ENCODE results near the gene NPPB. TPM values are rescaled to one million over a fixed set of nuclear protein-coding genes. Genes with fewer than 3 reads are reported as not detected.
"Not testable (repeated sequence)": the region's sequence is repeated elsewhere in the genome, so short reads cannot be mapped to it uniquely, and the experiment has no call there.

NPPB gene
- total and polyA plus RNA-seq, 8 donors = 1.0 to 12.8 (median 2.7) TPM; not detected in 4

DNA sequence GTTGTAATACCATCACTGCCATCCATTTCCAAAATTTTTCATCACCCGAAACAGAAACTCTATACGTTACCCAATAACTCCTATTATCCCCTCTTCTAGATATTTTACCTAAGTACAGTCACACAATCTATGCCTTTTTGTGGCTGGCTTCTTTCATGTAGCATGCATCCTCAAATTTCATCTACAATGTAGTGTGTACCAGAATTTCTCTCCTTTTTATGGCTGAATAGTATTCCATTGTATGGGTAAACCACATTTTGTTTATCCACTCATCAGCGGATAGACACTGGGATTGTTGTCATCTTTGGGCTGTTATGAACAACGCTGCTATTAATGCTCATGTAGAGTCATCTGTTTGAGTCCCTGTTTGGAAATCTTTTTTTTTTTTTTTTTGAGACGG lies 46.2 kb upstream of the NPPB start:
- no peaks in the 10 kb centered on the region for H3K9me3 ChIP-seq
- no peaks in the 10 kb centered on the region for H3K36me3 ChIP-seq
- 87 to 98% (median 93%) methylated on average over 5 of the region's 5 CpGs for WGBS, 5 donors
- intact Hi-C loops (cut with DNase I; ENCODE audit: low total_unique reads) = no loop called here
- no peak for TF ChIP-seq POLR2A (IDR thresholded peaks at IDR 0.05)
- no peak for TF ChIP-seq POLR2AphosphoS5 (IDR thresholded peaks at IDR 0.05)
- DNase-seq = no peak
- no peak overlapping the region for H3K27ac ChIP-seq
- no peak overlapping the region for H3K4me3 ChIP-seq
- H3K27me3 ChIP-seq = peaks cover 0 to 14% (median 5%) of the 10 kb centered on the region in 3 donors
- H3K4me1 ChIP-seq = peaks cover 0 to 17% (median 2%) of the 10 kb centered on the region in 4 donors

DNA sequence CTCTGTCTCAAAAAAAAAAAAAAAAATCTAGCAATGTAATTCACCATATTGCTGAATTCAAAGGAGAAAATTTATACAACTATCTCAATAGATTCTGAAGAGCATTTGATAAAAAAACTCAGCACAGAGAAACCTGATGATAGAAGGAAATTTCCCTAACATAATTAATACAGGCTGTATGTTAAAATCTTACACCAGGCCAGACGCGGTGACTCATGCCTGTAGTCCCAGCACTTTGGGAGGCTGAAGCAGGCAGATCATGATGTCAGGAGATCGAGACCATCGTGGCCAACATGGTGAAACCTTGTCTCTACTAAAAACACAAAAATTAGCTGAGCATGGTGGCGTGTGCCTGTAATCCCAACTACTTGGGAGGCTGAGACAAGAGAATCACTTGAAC lies 45.4 kb upstream of the NPPB start:
- peaks cover 0 to 22% (median 13%) of the 10 kb centered on the region in 3 donors for H3K27me3 ChIP-seq
- intact Hi-C loops (cut with DNase I; ENCODE audit: low total_unique reads); H3K4me1 ChIP-seq; H3K27ac ChIP-seq; H3K4me3 ChIP-seq; H3K9me3 ChIP-seq; DNase-seq; H3K36me3 ChIP-seq: not testable (repeated sequence)
- 90 to 94% (median 93%) methylated on average over 5 of the region's 5 CpGs for WGBS, 5 donors

DNA sequence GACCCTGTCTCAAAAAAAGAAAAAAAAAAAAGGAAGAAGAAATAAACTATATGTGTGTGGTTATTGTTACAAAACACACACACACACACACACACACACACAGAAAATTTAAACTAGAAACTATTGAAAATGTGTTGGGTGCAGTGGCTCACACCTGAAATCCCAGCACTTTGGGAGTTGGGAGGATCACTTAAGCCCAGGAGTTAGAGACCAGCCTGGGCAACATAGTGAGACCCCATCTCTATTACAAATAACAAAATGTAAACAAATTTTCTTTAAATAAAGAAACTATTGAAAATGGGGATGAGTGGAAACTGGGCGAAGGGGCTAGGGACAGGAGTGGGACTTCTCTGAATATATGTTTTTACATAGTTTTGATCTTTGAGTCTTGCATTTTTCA lies 44.5 kb upstream of the NPPB start:
- DNase-seq = no peak
- Histone ChIP-seq H3K27me3 (peaks cover 0 to 32% (median 22%) of the 10 kb centered on the region in 3 donors), H3K4me1 (peaks cover 0 to 8% (median 3%) of the 10 kb centered on the region in 4 donors), H3K9me3 (no peaks in the 10 kb centered on the region), H3K36me3 (no peaks in the 10 kb centered on the region), H3K27ac (no peak overlapping the region), H3K4me3 (no peak overlapping the region)
- TF ChIP-seq POLR2AphosphoS5 (IDR thresholded peaks at IDR 0.05) (no peak), EP300 (IDR thresholded peaks at IDR 0.05) (no peak), POLR2A (IDR thresholded peaks at IDR 0.05) (no peak)
- TF ChIP-seq, protein P1, sequence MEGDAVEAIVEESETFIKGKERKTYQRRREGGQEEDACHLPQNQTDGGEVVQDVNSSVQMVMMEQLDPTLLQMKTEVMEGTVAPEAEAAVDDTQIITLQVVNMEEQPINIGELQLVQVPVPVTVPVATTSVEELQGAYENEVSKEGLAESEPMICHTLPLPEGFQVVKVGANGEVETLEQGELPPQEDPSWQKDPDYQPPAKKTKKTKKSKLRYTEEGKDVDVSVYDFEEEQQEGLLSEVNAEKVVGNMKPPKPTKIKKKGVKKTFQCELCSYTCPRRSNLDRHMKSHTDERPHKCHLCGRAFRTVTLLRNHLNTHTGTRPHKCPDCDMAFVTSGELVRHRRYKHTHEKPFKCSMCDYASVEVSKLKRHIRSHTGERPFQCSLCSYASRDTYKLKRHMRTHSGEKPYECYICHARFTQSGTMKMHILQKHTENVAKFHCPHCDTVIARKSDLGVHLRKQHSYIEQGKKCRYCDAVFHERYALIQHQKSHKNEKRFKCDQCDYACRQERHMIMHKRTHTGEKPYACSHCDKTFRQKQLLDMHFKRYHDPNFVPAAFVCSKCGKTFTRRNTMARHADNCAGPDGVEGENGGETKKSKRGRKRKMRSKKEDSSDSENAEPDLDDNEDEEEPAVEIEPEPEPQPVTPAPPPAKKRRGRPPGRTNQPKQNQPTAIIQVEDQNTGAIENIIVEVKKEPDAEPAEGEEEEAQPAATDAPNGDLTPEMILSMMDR (IDR thresholded peaks at IDR 0.05) = no peak
- 84 to 100% (median 95%) methylated on average over 1 of the region's 1 CpG for WGBS, 5 donors
- intact Hi-C loops (cut with DNase I; ENCODE audit: low total_unique reads) = no loop called here

DNA sequence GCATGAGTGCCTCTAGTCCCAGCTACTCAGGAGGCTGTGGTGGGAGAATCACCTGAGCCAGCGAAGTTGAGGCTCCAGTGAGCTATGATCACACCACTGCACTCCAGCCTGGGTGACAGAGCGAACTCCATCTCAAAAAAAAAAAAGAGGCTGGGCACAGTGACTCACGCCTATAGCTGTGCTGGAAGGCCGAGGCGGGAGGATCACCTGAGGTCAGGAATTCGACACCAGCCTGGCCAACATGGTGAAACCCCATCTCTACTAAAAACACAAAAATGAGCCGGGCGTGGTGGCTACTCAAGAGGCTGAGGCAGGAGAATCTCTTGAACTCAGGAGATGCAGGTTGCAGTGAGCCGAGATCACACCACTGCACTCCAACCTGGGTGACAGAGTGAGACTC lies 42.7 kb upstream of the NPPB start:
- H3K27ac ChIP-seq; DNase-seq; intact Hi-C loops (cut with DNase I; ENCODE audit: low total_unique reads); H3K4me3 ChIP-seq; H3K36me3 ChIP-seq; H3K9me3 ChIP-seq: not testable (repeated sequence)
- 41 to 56% (median 51%) methylated on average over 8 to 9 of the region's 9 CpGs for WGBS, 5 donors
- Histone ChIP-seq H3K4me1 (peaks cover 0 to 10% (median 0%) of the 10 kb centered on the region in 4 donors), H3K27me3 (peaks cover 0 to 49% (median 25%) of the 10 kb centered on the region in 3 donors)

DNA sequence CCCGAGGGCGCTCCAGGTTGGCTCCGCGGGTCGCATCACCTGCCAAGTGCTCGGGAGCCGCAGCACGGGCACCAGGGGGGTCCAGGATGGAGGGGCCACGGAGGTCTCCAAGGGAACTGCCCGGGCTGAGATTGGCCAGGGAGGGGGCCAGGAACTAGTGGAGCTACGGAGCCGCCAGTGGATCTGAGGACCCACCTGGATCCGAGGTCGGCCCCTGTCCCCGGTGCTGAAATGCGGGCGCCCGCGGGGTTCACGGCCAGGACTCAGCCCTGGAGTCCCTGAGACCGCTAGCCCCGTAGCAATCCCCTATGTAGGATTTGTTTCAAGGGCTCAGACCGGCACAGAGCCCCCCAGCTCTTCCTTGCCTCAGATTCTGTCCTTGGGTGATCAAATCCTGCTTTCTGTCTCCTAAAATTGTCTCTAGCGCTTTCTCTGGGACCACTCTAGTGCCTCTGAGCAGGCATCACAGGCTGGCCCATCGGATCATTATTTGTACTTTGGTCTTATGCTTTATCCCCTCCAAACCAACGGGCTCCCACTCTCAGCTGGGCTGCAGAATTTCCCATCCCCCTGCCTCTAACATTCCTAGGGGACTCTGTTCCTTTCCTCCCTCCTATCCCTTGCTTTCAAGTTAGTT lies 40.2 kb upstream of the NPPB start:
- H3K4me3 ChIP-seq = no peak overlapping the region
- no peaks in the 10 kb centered on the region for H3K36me3 ChIP-seq
- H3K4me1 ChIP-seq = peaks cover 0 to 10% (median 0%) of the 10 kb centered on the region in 4 donors
- no peaks in the 10 kb centered on the region for H3K9me3 ChIP-seq
- TF ChIP-seq, protein P1 (IDR thresholded peaks at IDR 0.05) = no peak
- TF ChIP-seq POLR2AphosphoS5 (IDR thresholded peaks at IDR 0.05) (no peak), POLR2A (IDR thresholded peaks at IDR 0.05) (no peak), EP300 (IDR thresholded peaks at IDR 0.05) (no peak)
- peak in 1 of 2 donors; percentile 51 for DNase-seq
- 15 to 23% (median 20%) methylated on average over 15 to 26 of the region's 26 CpGs for WGBS, 5 donors
- intact Hi-C loops (cut with DNase I; ENCODE audit: low total_unique reads) = no loop called here
- peaks cover 0 to 74% (median 25%) of the 10 kb centered on the region in 3 donors for H3K27me3 ChIP-seq
- no peak overlapping the region for H3K27ac ChIP-seq

DNA sequence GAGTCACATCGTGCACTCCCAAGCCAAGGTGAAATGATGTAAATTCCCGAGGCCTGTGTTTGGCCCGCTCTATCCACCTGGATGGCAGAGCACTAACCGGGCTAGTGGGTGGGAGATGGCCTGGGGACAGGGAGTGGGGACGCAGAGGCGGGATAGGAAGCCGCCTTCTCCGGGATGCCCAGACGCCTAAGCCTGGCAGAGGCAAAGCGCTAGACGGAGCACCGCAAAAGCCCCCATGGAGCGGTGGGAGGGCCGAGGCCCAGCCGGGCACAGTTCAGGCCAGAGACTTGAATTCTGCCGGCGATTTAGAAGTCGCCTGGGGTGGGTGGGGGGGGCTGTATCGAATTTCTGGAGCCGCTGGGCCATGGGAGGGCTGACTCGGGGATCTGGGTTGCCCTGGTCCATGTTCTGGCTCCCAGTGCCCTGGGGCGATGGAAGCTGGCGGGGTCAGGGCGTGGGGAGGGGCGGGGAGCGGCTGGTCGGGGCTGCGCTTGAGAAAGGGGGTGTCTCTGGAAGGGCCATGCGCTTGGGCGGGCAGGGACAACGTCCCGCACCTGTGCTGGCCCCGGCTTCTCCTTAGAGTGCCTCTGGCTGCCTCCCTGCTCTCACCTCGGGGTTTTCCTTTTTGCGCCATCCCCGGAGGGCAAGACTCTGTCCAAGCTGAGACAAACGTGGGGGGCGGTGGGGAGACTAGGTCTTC lies 39.5 kb upstream of the NPPB start:
- no peak overlapping the region for H3K27ac ChIP-seq
- H3K27me3 ChIP-seq = peaks cover 0 to 77% (median 25%) of the 10 kb centered on the region in 3 donors
- intact Hi-C loops (cut with DNase I; ENCODE audit: low total_unique reads) = no loop called here
- no peak for DNase-seq
- TF ChIP-seq POLR2AphosphoS5 (IDR thresholded peaks at IDR 0.05) (no peak), POLR2A (IDR thresholded peaks at IDR 0.05) (no peak), EP300 (IDR thresholded peaks at IDR 0.05) (no peak)
- TF ChIP-seq, protein P1 (IDR thresholded peaks at IDR 0.05) = no peak
- no peak overlapping the region for H3K4me3 ChIP-seq
- H3K36me3 ChIP-seq = no peaks in the 10 kb centered on the region
- H3K4me1 ChIP-seq = peaks cover 0 to 10% (median 0%) of the 10 kb centered on the region in 4 donors
- 18 to 36% (median 23%) methylated on average over 23 to 38 of the region's 38 CpGs for WGBS, 5 donors
- H3K9me3 ChIP-seq = no peaks in the 10 kb centered on the region

DNA sequence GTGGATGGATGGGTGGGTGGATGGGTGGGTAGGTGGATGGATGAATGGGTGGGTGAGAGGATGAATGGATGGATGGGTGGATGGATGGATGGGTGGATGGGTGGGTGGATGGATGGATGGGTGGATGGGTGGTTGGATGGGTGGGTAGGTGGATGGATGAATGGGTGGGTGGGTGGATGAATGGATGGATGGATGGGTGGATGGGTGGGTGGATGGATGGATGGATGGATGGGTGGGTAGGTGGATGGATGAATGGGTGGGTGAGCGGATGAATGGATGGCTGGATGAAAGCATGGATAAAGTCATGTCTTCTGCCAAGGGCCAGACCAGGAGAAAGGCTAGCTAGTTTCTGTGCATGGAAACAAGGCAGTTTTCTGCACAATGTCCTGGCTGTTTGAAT lies 35.8 kb upstream of the NPPB start:
- H3K27ac ChIP-seq, DNase-seq, H3K4me3 ChIP-seq, H3K9me3 ChIP-seq, H3K36me3 ChIP-seq: not testable (repeated sequence)
- H3K4me1 ChIP-seq = peaks cover 0 to 10% (median 0%) of the 10 kb centered on the region in 4 donors
- intact Hi-C loops (cut with DNase I; ENCODE audit: low total_unique reads) = loop anchor here (5.0 kb wide), 1 partner anchor 57 kb away; no protein-coding TSS in a partner anchor
- H3K27me3 ChIP-seq = peaks cover 0 to 74% (median 16%) of the 10 kb centered on the region in 3 donors
- 67 to 89% (median 74%) methylated on average over 1 of the region's 1 CpG for WGBS, 5 donors

All from stomach (tissue), 9 donors.